SK-N-SH (cell line): ENCODE measurements around the gene CHAT. TPM values are rescaled to one million over a fixed set of nuclear protein-coding genes. Genes with fewer than 3 reads are reported as not detected.

ENCODE experiments used
- CTCF ChIA-PET: fragments of 300-600, 350-600 bp; formaldehyde crosslinking; extraction: SDS; loops from one replicate; lab custom pipeline; 2021; lab: Yijun Ruan, JAX
- POLR2A ChIA-PET: fragments of 350-600 bp; sonication (Branson Sonifier 250); formaldehyde crosslinking; extraction: SDS; loops from one replicate; lab custom pipeline; 2020; ENCODE audit warnings: antibody characterized with exemption, inconsistent platforms; lab: Yijun Ruan, JAX
- DNase-seq: peaks from one replicate; pipeline ENCODE4 v3.0.0; 2012
- H2AFZ ChIP-seq: fragments of 200-600 bp; sonication (generic); 2 replicates; pipeline ENCODE4 v1.8.1; 2016; ENCODE audit warnings: antibody characterized with exemption, mild to moderate bottlenecking, low read depth
- H3F3A ChIP-seq: fragments of 200-600 bp; sonication (generic); replicated peaks from 2 replicates; pipeline ENCODE3; 2016; ENCODE audit warnings: antibody characterized with exemption, mild to moderate bottlenecking; ENCODE audit not compliant: insufficient read depth
- H3K27ac ChIP-seq, 2 experiments: fragments of 200-500 bp in 1 of 2; fragments of 200-600 bp in 1 of 2; sonication (Bioruptor generic) in 1 of 2; sonication (generic), shearing (Covaris generic) in 1 of 2; 2 replicates each; pipeline versions ENCODE4 v1.5.1 to v1.6.1; 2014 to 2016; ENCODE audit warnings: low read depth in 2 of 2, inconsistent platforms in 1 of 2, low read length in 1 of 2, mild to moderate bottlenecking in 1 of 2, mixed read lengths in 1 of 2
- H3K27me3 ChIP-seq: fragments of 200-600 bp; sonication (generic), shearing (Covaris generic); 2 replicates; pipeline ENCODE4 v1.6.1; 2016; ENCODE audit warnings: mixed run types; ENCODE audit not compliant: insufficient read depth
- H3K36me3 ChIP-seq, 2 experiments: fragments of 200-500 bp in 1 of 2; fragments of 200-600 bp in 1 of 2; sonication (Bioruptor generic) in 1 of 2; sonication (generic) in 1 of 2; replicated peaks in 1 of 2; 2 replicates each; pipeline versions ENCODE3 to v1.5.1; 2014 to 2016; ENCODE audit warnings: low read length in 1 of 2, mild to moderate bottlenecking in 1 of 2; ENCODE audit not compliant: insufficient read depth in 2 of 2, control insufficient read depth in 1 of 2
- H3K4me1 ChIP-seq, 2 experiments: fragments of 200-500 bp in 1 of 2; fragments of 200-600 bp in 1 of 2; sonication (Bioruptor generic) in 1 of 2; sonication (generic), shearing (Covaris generic) in 1 of 2; 2 replicates each; pipeline versions ENCODE4 v1.5.1 to v1.6.1; 2014 to 2016; ENCODE audit warnings: low read depth in 1 of 2, low read length in 1 of 2, mixed run types in 1 of 2; ENCODE audit not compliant: insufficient read depth in 2 of 2, control insufficient read depth in 1 of 2
- H3K4me2 ChIP-seq: fragments of 200-600 bp; sonication (generic), shearing (Covaris generic); 2 replicates; pipeline ENCODE4 v1.6.1; 2017; ENCODE audit warnings: mixed run types
- H3K4me3 ChIP-seq, 2 experiments: fragments of 200-500 bp in 1 of 2; fragments of 200-600 bp in 1 of 2; sonication (Bioruptor generic) in 1 of 2; sonication (generic), shearing (Covaris generic) in 1 of 2; 2 replicates each; pipeline versions ENCODE4 v1.5.1 to v1.8.1; 2014 to 2016; ENCODE audit warnings: low read depth in 2 of 2, inconsistent platforms in 1 of 2, low read length in 1 of 2, mild to moderate bottlenecking in 1 of 2, mixed read lengths in 1 of 2, moderate library complexity in 1 of 2
- H3K79me2 ChIP-seq: fragments of 200-600 bp; sonication (generic); 2 replicates; pipeline ENCODE4 v1.8.1; 2017; ENCODE audit warnings: mild to moderate bottlenecking; ENCODE audit not compliant: insufficient read depth
- H3K9ac ChIP-seq: fragments of 200-600 bp; sonication (generic); 2 replicates; pipeline ENCODE4 v1.6.1; 2017; ENCODE audit warnings: mixed run types
- H3K9me2 ChIP-seq: fragments of 200-600 bp; sonication (generic); 2 replicates; pipeline ENCODE4 v1.6.1; 2017; ENCODE audit warnings: mixed run types
- H3K9me3 ChIP-seq: fragments of 200-600 bp; sonication (generic); 2 replicates; pipeline ENCODE4 v1.6.1; 2017; ENCODE audit warnings: mixed run types, mild to moderate bottlenecking, moderate library complexity
- H4K20me1 ChIP-seq: fragments of 200-600 bp; sonication (generic); 2 replicates; pipeline ENCODE4 v1.6.1; 2017; ENCODE audit warnings: mild to moderate bottlenecking, mixed run types; ENCODE audit not compliant: insufficient read depth
- CHD2 ChIP-seq: fragments of 150-350 bp; IDR thresholded peaks from 2 replicates; pipeline ENCODE4 v1.6.1; 2018; ENCODE audit warnings: low read length; ENCODE audit not compliant: partially characterized antibody
- ELF1 ChIP-seq: IDR thresholded peaks from 2 replicates; pipeline ENCODE4 v1.4.0; 2012
- EZH2phosphoT487 ChIP-seq: fragments of 200-600 bp; sonication (generic); IDR thresholded peaks from 2 replicates; pipeline ENCODE4 v1.6.1; 2017; ENCODE audit warnings: low read depth, mixed run types, mild to moderate bottlenecking, antibody characterized with exemption, moderate library complexity, borderline replicate concordance
- FOXJ3 ChIP-seq: sonication (generic); formaldehyde crosslinking; IDR thresholded peaks from 2 replicates; pipeline ENCODE4 v1.5.1; 2020; ENCODE audit warnings: mild to moderate bottlenecking, missing genetic modification reagents
- GABPA ChIP-seq: IDR thresholded peaks from 2 replicates; pipeline ENCODE4 v1.4.0; 2012; ENCODE audit warnings: low read depth, mild to moderate bottlenecking
- GATA2 ChIP-seq: sonication (generic); formaldehyde crosslinking; IDR thresholded peaks from 2 replicates; pipeline ENCODE4 v1.5.0; 2020; ENCODE audit warnings: mild to moderate bottlenecking, missing genetic modification reagents
- JUND ChIP-seq: IDR thresholded peaks from 2 replicates; pipeline ENCODE4 v1.4.0; 2012
- MAX ChIP-seq: IDR thresholded peaks from 2 replicates; pipeline ENCODE4 v1.4.0; 2012; ENCODE audit warnings: low read depth
- MEF2A ChIP-seq: IDR thresholded peaks from 2 replicates; pipeline ENCODE4 v1.4.0; 2012; ENCODE audit warnings: low read depth, borderline replicate concordance
- MXI1 ChIP-seq: IDR thresholded peaks from 2 replicates; pipeline ENCODE4 v1.6.1; 2012; ENCODE audit warnings: mild to moderate bottlenecking, low read depth, low read length, improper control_type of control experiment
- NRF1 ChIP-seq: IDR thresholded peaks from 2 replicates; pipeline ENCODE4 v1.6.1; 2012; ENCODE audit warnings: low read depth, mild to moderate bottlenecking, low read length
- REST ChIP-seq: IDR thresholded peaks from 2 replicates; pipeline ENCODE4 v1.6.1; 2012; ENCODE audit warnings: mild to moderate bottlenecking, low read depth, low read length, moderate library complexity
- USF1 ChIP-seq: IDR thresholded peaks from 2 replicates; pipeline ENCODE4 v1.4.0; 2012; ENCODE audit warnings: low read depth, borderline replicate concordance
- YY1 ChIP-seq: IDR thresholded peaks from 2 replicates; pipeline ENCODE4 v1.4.0; 2012; ENCODE audit warnings: low read depth, mild to moderate bottlenecking
- ZBTB33 ChIP-seq: IDR thresholded peaks from 2 replicates; pipeline ENCODE4 v1.4.0; 2012; ENCODE audit warnings: low read depth, borderline replicate concordance
- WGBS: methylation state at CpG from one replicate; pipeline ENCODE4 v1.1.6; 2017; ENCODE audit warnings: low lambda C conversion rate; 5-methylcytosine and 5-hydroxymethylcytosine counted together
- polyA plus RNA-seq, 3 experiments: library from polyadenylated mRNA; depleted of rRNA; stranded (reverse); fragments of >200 nt; gene quantifications; 2 replicates each; pipeline ENCODE4 v1.2.3, GENCODE V29; 2012

The CHAT gene
- polyA plus RNA-seq, 1 of the 3 experiments (the other 2 are of a cell fraction): not detected

GRCh38 chr10:49653273-49653929 lies 39.6 kb downstream of the CHAT start (continued):
- no peak for TF ChIP-seq MXI1
- no peak for TF ChIP-seq MEF2A
- TF ChIP-seq JUND: no peak
- no peak for TF ChIP-seq YY1
- no peak for TF ChIP-seq CHD2
- no peak for TF ChIP-seq EZH2phosphoT487
- no peak for TF ChIP-seq GABPA

GRCh38 chr10:49654036-49654693 lies 40.3 kb downstream of the CHAT start:
- Histone ChIP-seq H3K36me3 (no peaks in the 10 kb centered on the region), H3K4me2 (no peak overlapping the region), H3K4me3 (no peak overlapping the region), H3K79me2 (no peaks in the 10 kb centered on the region), H3K9me3 (no peaks in the 10 kb centered on the region), H3K27ac (no peak overlapping the region), H3K4me1 (peaks cover 0 to 12% of the 10 kb centered on the region in 2 experiments; a peak in 1 of 4 replicates), H3K9ac (no peak overlapping the region), H4K20me1 (no peaks in the 10 kb centered on the region), H3K27me3 (no peaks in the 10 kb centered on the region), H3K9me2 (no peaks in the 10 kb centered on the region), H2AFZ (no peak overlapping the region), H3F3A (no peaks in the 10 kb centered on the region)
- CTCF ChIA-PET: interaction anchor here (2.0 kb wide), 1 partner anchor 61 kb away, joined by 5 read pairs; no protein-coding TSS in a partner anchor
- TF ChIP-seq USF1: no peak
- TF ChIP-seq GABPA: no peak
- no peak for TF ChIP-seq ELF1
- TF ChIP-seq NRF1: no peak
- TF ChIP-seq FOXJ3 (CRISPR knock-in tag): no peak
- TF ChIP-seq MAX: no peak
- no peak for TF ChIP-seq REST
- no peak for TF ChIP-seq ZBTB33
- TF ChIP-seq GATA2: no peak
- POLR2A ChIA-PET: no interaction called here
- DNase-seq: no peak
- WGBS: 61% methylated on average over 5 of the region's 5 CpGs
